GM23338 (cell line): ENCODE results near the gene CELF4. TPM values are rescaled to one million over a fixed set of nuclear protein-coding genes. Genes with fewer than 3 reads are reported as not detected.
A peak's percentile ranks its signal among the peaks of the same experiment; 100 is the strongest.

Source experiments
- ATAC-seq: fragments of 200-7000 bp; cut with Tn5 transposase; 3 replicates; pipeline ENCODE4 v1.9.1; 2020
- DNase-seq: peaks from one replicate; pipeline ENCODE4 v3.0.0-alpha.2; 2015; ENCODE audit warnings: low spot score
- H2AFZ ChIP-seq: fragments of 200-600 bp; sonication (generic); 2 replicates; pipeline ENCODE4 v1.8.0; 2016; ENCODE audit warnings: antibody characterized with exemption, mild to moderate bottlenecking, moderate library complexity
- H3F3A ChIP-seq: fragments of 200-600 bp; sonication (generic); replicated peaks from 2 replicates; pipeline ENCODE4 v1.8.0; 2017; ENCODE audit warnings: antibody characterized with exemption, mixed run types, low read depth
- H3K27ac ChIP-seq: fragments of 200-600 bp; sonication (generic); 2 replicates; pipeline ENCODE4 v1.6.1; 2016; ENCODE audit warnings: low read depth
- H3K27me3 ChIP-seq: fragments of 200-600 bp; sonication (generic); 2 replicates; pipeline ENCODE4 v1.8.0; 2016; ENCODE audit warnings: mild to moderate bottlenecking, mixed run types, moderate library complexity; ENCODE audit not compliant: insufficient read depth
- H3K36me3 ChIP-seq: fragments of 200-600 bp; sonication (generic); 2 replicates; pipeline ENCODE4 v1.8.0; 2016; ENCODE audit warnings: mild to moderate bottlenecking; ENCODE audit not compliant: insufficient read depth
- H3K4me1 ChIP-seq: fragments of 200-600 bp; sonication (generic); 2 replicates; pipeline ENCODE4 v1.8.0; 2016; ENCODE audit warnings: mild to moderate bottlenecking, moderate library complexity; ENCODE audit not compliant: insufficient read depth
- H3K4me2 ChIP-seq: fragments of 200-600 bp; sonication (generic); 2 replicates; pipeline ENCODE4 v1.7.1; 2017; ENCODE audit warnings: mixed run types
- H3K4me3 ChIP-seq: fragments of 200-600 bp; sonication (generic); 2 replicates; pipeline ENCODE4 v1.6.1; 2016; ENCODE audit warnings: mixed run types
- H3K79me2 ChIP-seq: fragments of 200-600 bp; sonication (generic); replicated peaks from 2 replicates; pipeline ENCODE4 v1.8.0; 2017; ENCODE audit warnings: mild to moderate bottlenecking; ENCODE audit not compliant: insufficient read depth
- H3K9me2 ChIP-seq: fragments of 200-600 bp; sonication (generic); 2 replicates; pipeline ENCODE4 v1.8.0; 2017; ENCODE audit not compliant: insufficient read depth
- H4K20me1 ChIP-seq: fragments of 200-600 bp; sonication (generic); replicated peaks from 2 replicates; pipeline ENCODE4 v1.8.0; 2017; ENCODE audit warnings: mild to moderate bottlenecking; ENCODE audit not compliant: insufficient read depth
- H3K27ac Mint-ChIP-seq: 2 replicates; pipeline ENCODE4 v1.8.0; 2020; ENCODE audit warnings: inconsistent platforms, mild to moderate bottlenecking, moderate library complexity, mixed read lengths
- H3K27me3 Mint-ChIP-seq: 3 replicates; pipeline ENCODE4 v1.8.0; 2022; ENCODE audit warnings: low read depth, mild to moderate bottlenecking, moderate library complexity, mixed read lengths, inconsistent platforms; ENCODE audit not compliant: insufficient read depth, poor library complexity
- H3K36me3 Mint-ChIP-seq: 3 replicates; pipeline ENCODE4 v1.8.0; 2021; ENCODE audit warnings: low read depth, mild to moderate bottlenecking, inconsistent platforms, moderate library complexity, mixed read lengths
- H3K4me1 Mint-ChIP-seq: 3 replicates; pipeline ENCODE4 v1.8.0; 2020; ENCODE audit warnings: mild to moderate bottlenecking, inconsistent platforms, mixed read lengths
- H3K4me3 Mint-ChIP-seq: 3 replicates; pipeline ENCODE4 v1.8.0; 2021; ENCODE audit warnings: moderate library complexity, mild to moderate bottlenecking, inconsistent platforms, mixed read lengths
- H3K9me3 Mint-ChIP-seq: 3 replicates; pipeline ENCODE4 v1.8.0; 2020; ENCODE audit warnings: moderate library complexity, mild to moderate bottlenecking, inconsistent platforms, mixed read lengths
- CTCF ChIP-seq, 2 experiments: fragments of 200-600 bp in 1 of 2; sonication (generic) in 1 of 2; conservative IDR thresholded peaks; 2 replicates each; pipeline versions ENCODE4 v1.5.1 to v1.6.1; 2016 to 2017; ENCODE audit warnings: antibody characterized with exemption in 2 of 2, low read depth in 2 of 2, mild to moderate bottlenecking in 2 of 2, moderate library complexity in 1 of 2
- JUNB ChIP-seq: IDR thresholded peaks from one replicate; pipeline ENCODE4 v1.6.1; 2016; ENCODE audit warnings: antibody characterized with exemption; ENCODE audit not compliant: unreplicated experiment
- ZNF462 ChIP-seq: fragments of 250-450 bp; sonication (Bioruptor Pico); IDR thresholded peaks from 2 replicates; pipeline ENCODE4 v1.5.0; 2020; ENCODE audit warnings: mild to moderate bottlenecking, moderate library complexity
- polyA plus RNA-seq: library from polyadenylated mRNA; unstranded; fragments of >200 nt; fragmentation: Nextera tagmentation; extraction: Ambion mirVana; gene quantifications from 2 replicates; pipeline ENCODE4 v1.2.1, GENCODE V29; 2016
- total RNA-seq: library from RNA; depleted of rRNA; stranded (reverse); fragments of >200 nt; shearing (Covaris generic); gene quantifications from 2 replicates; pipeline ENCODE4 v1.2.3, GENCODE V29; 2014

Gene CELF4
- total and polyA plus RNA-seq, 2 experiments from 2014 or later = 2.6 to 6.7 TPM

GRCh38 chr18:37383846-37384595 is 181.6 kb downstream of the CELF4 start:
- H3K4me1 Mint-ChIP-seq = peaks cover 23% of the 10 kb centered on the region
- Histone ChIP-seq H3K9me2 (0 out of 2 replicates have a peak, but pooled peaks cover 5% of the 10 kb centered on the region), H4K20me1 (no peaks in the 10 kb centered on the region), H3K4me3 (no peak overlapping the region), H3K4me2 (peak overlapping the region; percentile 60), H3K27ac (no peak overlapping the region), H2AFZ (no peak overlapping the region), H3K36me3 (no peaks in the 10 kb centered on the region), H3K27me3 (no peaks in the 10 kb centered on the region), H3K79me2 (no peaks in the 10 kb centered on the region), H3K4me1 (peaks cover 11% of the 10 kb centered on the region; the same call in 1 of the 2 replicates), H3F3A (no peaks in the 10 kb centered on the region)
- peaks cover 14% of the 10 kb centered on the region for H3K27me3 Mint-ChIP-seq
- TF ChIP-seq CTCF (conservative IDR thresholded peaks at IDR 0.05; ENCODE audit: low read depth in 2 of 2) (no peak), JUNB (no peak), ZNF462 (CRISPR knock-in tag) (no peak)
- H3K4me3 Mint-ChIP-seq = no peak overlapping the region
- DNase-seq = no peak
- peak; percentile 40; the same call in 2 of the 3 replicates for ATAC-seq
- peak overlapping the region; percentile 46; the same call in 1 of the 2 replicates for H3K27ac Mint-ChIP-seq
- peaks cover 3% of the 10 kb centered on the region for H3K36me3 Mint-ChIP-seq
- H3K9me3 Mint-ChIP-seq = peaks cover 5% of the 10 kb centered on the region
